Upper lobe of left lung (tissue), 6 donors: ENCODE data around the gene ROCK2. TPM values are rescaled to one million over a fixed set of nuclear protein-coding genes. Genes with fewer than 3 reads are reported as not detected.

Experiments used
- ATAC-seq, 2 donors: fragments of 200-7000 bp; cut with Tn5 transposase; one replicate each; pipeline ENCODE4 v1.9.1; 2022; ENCODE audit warnings: mild to moderate bottlenecking in 2 of 2, moderate library complexity in 2 of 2; ENCODE audit not compliant: low FRiP score in 2 of 2
- DNase-seq, 2 donors: peaks; one replicate each; pipeline ENCODE4 v3.0.0-alpha.2; 2019 to 2020
- H3K27ac ChIP-seq, 4 donors: fragments of 200-600 bp; sonication (generic); one replicate each; pipeline ENCODE4 v1.5.1; 2016 to 2019
- H3K27me3 ChIP-seq, 4 donors: fragments of 200-600 bp; sonication (generic); one replicate each; pipeline ENCODE4 v1.5.1; 2017 to 2019
- H3K36me3 ChIP-seq, 4 donors: fragments of 200-600 bp; sonication (generic); one replicate each; pipeline ENCODE4 v1.5.1; 2016 to 2019
- H3K4me1 ChIP-seq, 4 donors: fragments of 200-600 bp; sonication (generic); one replicate each; pipeline ENCODE4 v1.5.1; 2018 to 2019
- H3K4me3 ChIP-seq, 4 donors: fragments of 200-600 bp; sonication (generic); one replicate each; pipeline ENCODE4 v1.5.1; 2017 to 2019; ENCODE audit warnings: mild to moderate bottlenecking in 2 of 4, moderate library complexity in 1 of 4
- H3K9me3 ChIP-seq, 4 donors: fragments of 200-600 bp; sonication (generic); one replicate each; pipeline ENCODE4 v1.5.1; 2018 to 2019
- EP300 ChIP-seq, 4 donors: sonication (generic); formaldehyde crosslinking; IDR thresholded peaks; one replicate each; pipeline ENCODE4 v1.5.1; 2017; ENCODE audit warnings: antibody characterized with exemption in 4 of 4, control low read depth in 2 of 4
- POLR2A ChIP-seq, 4 donors: fragments of 450-650 bp; IDR thresholded peaks; one replicate each; pipeline ENCODE4 v1.5.1; 2016 to 2017; ENCODE audit warnings: antibody characterized with exemption in 4 of 4, mild to moderate bottlenecking in 2 of 4
- POLR2AphosphoS5 ChIP-seq, 2 donors: sonication (generic); formaldehyde crosslinking; IDR thresholded peaks; one replicate each; pipeline ENCODE4 v1.5.1; 2017; ENCODE audit warnings: antibody characterized with exemption in 2 of 2
- WGBS, 2 donors: methylation state at CpG; one replicate each; pipeline ENCODE4 v1.1.5; 2017 to 2018; 5-methylcytosine and 5-hydroxymethylcytosine counted together
- total RNA-seq, 6 donors: library from RNA; depleted of rRNA in 4 of 6; stranded (reverse); fragments of >200 nt in 4 of 6; gene quantifications; one replicate each; pipeline versions ENCODE4 v1.1.0 to v1.2.1, GENCODE V29; 2016 to 2021
- TF ChIP-seq, protein P1 (sequence below), 6 experiments: fragments of 450-650 bp in 4 of 6; fragments of 200-600 bp in 2 of 6; sonication (generic) in 2 of 6; IDR thresholded peaks; one replicate each; pipeline ENCODE4 v1.5.1; 2016 to 2019; ENCODE audit warnings: antibody characterized with exemption in 6 of 6
- donor health status: DM: no; HTN: no; CAD: no; lungs with moderate emphysema.
- donor health status: DM: no; HTN: yes; CAD: no; lungs with severe emphysema.

Gene ROCK2
- total RNA-seq, 6 donors from 2014 or later, result 37.6 to 99.7 (median 56.2) TPM

DNA sequence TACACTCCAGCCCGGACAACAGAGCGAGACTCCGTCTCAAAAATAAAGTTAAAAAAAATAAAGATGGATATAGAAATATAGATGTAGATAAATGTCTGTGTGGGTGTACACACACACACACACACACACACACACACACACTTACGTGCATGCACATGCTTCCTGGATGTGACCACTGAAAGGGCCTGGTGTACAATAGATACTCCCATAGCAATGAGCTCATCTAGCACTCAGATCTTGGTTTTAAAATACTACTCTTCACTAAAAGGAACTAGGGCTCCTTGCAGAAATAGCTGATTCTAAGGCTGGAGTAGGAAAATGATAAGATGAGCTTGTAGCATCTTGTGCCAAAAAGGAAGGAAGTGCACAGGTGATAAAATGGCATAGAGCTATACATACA lies 39.1 kb downstream of the ROCK2 start:
- Histone ChIP-seq H3K27me3 (no peaks in the 10 kb centered on the region), H3K27ac (no peak overlapping the region), H3K4me3 (no peak overlapping the region), H3K36me3 (no peaks in the 10 kb centered on the region), H3K9me3 (no peaks in the 10 kb centered on the region), H3K4me1 (peaks cover 5 to 32% (median 13%) of the 10 kb centered on the region in 4 donors)
- DNase-seq (no peak), ATAC-seq (peak in 1 of 2 donors; percentile 42)
- no peak for TF ChIP-seq POLR2A (IDR thresholded peaks at IDR 0.05)
- TF ChIP-seq POLR2AphosphoS5 (IDR thresholded peaks at IDR 0.05), result no peak
- TF ChIP-seq, protein P1, sequence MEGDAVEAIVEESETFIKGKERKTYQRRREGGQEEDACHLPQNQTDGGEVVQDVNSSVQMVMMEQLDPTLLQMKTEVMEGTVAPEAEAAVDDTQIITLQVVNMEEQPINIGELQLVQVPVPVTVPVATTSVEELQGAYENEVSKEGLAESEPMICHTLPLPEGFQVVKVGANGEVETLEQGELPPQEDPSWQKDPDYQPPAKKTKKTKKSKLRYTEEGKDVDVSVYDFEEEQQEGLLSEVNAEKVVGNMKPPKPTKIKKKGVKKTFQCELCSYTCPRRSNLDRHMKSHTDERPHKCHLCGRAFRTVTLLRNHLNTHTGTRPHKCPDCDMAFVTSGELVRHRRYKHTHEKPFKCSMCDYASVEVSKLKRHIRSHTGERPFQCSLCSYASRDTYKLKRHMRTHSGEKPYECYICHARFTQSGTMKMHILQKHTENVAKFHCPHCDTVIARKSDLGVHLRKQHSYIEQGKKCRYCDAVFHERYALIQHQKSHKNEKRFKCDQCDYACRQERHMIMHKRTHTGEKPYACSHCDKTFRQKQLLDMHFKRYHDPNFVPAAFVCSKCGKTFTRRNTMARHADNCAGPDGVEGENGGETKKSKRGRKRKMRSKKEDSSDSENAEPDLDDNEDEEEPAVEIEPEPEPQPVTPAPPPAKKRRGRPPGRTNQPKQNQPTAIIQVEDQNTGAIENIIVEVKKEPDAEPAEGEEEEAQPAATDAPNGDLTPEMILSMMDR (IDR thresholded peaks at IDR 0.05), result no peak
- TF ChIP-seq EP300 (IDR thresholded peaks at IDR 0.05), result no peak
- WGBS, 2 donors, result 71 to 94% methylated on average over 4 of the region's 4 CpGs

DNA sequence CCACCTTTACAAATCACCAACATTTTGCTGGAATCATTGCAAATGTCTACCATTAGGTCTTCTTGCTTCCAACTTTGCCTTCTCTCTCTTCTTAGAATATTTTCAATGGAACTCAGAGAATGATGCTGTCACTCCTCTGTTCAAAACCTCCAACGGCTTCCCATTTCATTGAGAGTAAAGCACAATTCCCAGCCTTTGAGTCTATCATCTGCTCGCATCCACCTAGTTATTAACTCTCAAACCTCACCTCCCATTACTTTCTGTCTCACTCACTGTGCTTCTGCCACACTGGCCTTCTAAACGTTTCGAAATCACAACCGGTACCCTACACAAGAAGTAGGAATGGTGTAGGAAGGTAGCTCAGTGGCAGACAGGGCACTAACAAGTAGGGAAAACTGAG lies 40.0 kb downstream of the ROCK2 start:
- no peak for ATAC-seq
- no peaks in the 10 kb centered on the region for H3K36me3 ChIP-seq

DNA sequence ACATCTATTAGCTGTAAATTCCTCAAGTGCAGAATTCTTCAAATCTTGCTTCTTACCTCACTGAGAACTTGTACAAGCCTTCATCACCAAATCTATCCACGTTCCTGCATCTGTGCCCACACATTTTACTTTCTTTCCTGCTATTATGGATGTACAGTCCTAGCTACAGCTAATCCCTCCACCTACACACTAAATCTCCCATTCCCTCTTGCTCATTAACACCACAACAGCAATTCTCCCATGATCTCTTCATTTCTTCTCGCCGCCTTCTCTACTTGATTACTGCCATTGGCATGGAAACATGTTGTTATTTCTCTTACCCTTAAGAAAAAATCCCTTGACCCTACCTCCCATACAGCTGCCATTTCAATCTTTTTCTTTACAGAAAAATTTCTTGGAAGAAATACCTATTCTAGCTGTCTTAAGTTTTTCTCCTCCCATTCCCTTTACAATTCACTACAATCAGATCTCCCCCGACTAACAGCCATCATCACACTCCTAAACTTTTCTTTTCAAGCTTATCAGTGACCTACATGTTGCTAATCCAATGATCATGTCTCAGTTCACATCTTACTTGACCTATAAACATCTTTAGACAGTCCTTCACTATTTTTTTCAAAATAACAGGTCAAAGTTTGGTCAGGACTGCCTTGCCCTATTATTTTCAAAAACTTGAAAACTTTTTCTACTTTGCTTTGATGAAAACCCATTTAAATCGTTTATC lies 41.0 kb downstream of the ROCK2 start:
- TF ChIP-seq POLR2AphosphoS5 (IDR thresholded peaks at IDR 0.05) (no peak), POLR2A (IDR thresholded peaks at IDR 0.05) (no peak), EP300 (IDR thresholded peaks at IDR 0.05) (no peak)
- TF ChIP-seq, protein P1 (IDR thresholded peaks at IDR 0.05), result no peak
- H3K9me3 ChIP-seq, result no peaks in the 10 kb centered on the region
- 86 to 88% methylated on average over 5 of the region's 5 CpGs for WGBS, 2 donors
- no peak overlapping the region for H3K27ac ChIP-seq
- H3K4me3 ChIP-seq, result no peak overlapping the region
- H3K27me3 ChIP-seq, result no peaks in the 10 kb centered on the region
- no peaks in the 10 kb centered on the region for H3K36me3 ChIP-seq
- DNase-seq, result no peak
- ATAC-seq, result no peak
- peaks cover 5 to 23% (median 9%) of the 10 kb centered on the region in 4 donors for H3K4me1 ChIP-seq

More for the DNA sequence above, 40.0 kb downstream of the ROCK2 start:
- Histone ChIP-seq H3K4me3 (no peak overlapping the region), H3K9me3 (no peaks in the 10 kb centered on the region), H3K4me1 (peaks cover 5 to 23% (median 12%) of the 10 kb centered on the region in 4 donors), H3K27me3 (no peaks in the 10 kb centered on the region), H3K27ac (no peak overlapping the region)
- no peak for DNase-seq
- TF ChIP-seq EP300 (IDR thresholded peaks at IDR 0.05), result no peak
- no peak for TF ChIP-seq POLR2AphosphoS5 (IDR thresholded peaks at IDR 0.05)
- TF ChIP-seq POLR2A (IDR thresholded peaks at IDR 0.05), result no peak
- TF ChIP-seq, protein P1 (IDR thresholded peaks at IDR 0.05), result no peak
- 86 to 89% methylated on average over 5 of the region's 5 CpGs for WGBS, 2 donors

DNA sequence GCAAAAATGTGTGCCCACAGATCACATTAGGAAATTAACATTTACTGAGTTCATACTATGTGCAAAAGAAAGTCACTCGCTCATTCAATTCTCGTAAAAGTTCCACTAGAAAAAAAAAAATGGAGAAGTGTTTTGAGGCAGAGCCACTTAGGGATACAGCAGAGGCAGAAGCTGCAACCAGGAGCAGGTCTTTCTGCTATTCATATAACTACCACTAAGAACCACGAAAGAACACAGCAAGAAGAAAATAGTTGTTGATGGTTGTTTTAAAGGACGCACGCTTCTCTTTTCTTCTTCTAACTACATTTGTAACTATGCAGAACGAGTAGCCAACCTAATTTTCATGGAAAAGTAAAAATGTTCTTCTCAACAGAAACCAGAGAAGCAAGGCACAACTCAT lies 45.0 kb downstream of the ROCK2 start:
- no peak overlapping the region for H3K4me3 ChIP-seq
- no peaks in the 10 kb centered on the region for H3K27me3 ChIP-seq
- WGBS, 2 donors, result 83 to 87% methylated on average over 6 of the region's 6 CpGs
- ATAC-seq (no peak), DNase-seq (no peak)
- no peak for TF ChIP-seq POLR2AphosphoS5 (IDR thresholded peaks at IDR 0.05)
- TF ChIP-seq, protein P1 (IDR thresholded peaks at IDR 0.05), result no peak
- TF ChIP-seq POLR2A (IDR thresholded peaks at IDR 0.05), result no peak
- no peak for TF ChIP-seq EP300 (IDR thresholded peaks at IDR 0.05)
- no peaks in the 10 kb centered on the region for H3K9me3 ChIP-seq
- H3K36me3 ChIP-seq, result no peaks in the 10 kb centered on the region
- peaks cover 0 to 7% (median 3%) of the 10 kb centered on the region in 4 donors for H3K4me1 ChIP-seq
- no peak overlapping the region for H3K27ac ChIP-seq

DNA sequence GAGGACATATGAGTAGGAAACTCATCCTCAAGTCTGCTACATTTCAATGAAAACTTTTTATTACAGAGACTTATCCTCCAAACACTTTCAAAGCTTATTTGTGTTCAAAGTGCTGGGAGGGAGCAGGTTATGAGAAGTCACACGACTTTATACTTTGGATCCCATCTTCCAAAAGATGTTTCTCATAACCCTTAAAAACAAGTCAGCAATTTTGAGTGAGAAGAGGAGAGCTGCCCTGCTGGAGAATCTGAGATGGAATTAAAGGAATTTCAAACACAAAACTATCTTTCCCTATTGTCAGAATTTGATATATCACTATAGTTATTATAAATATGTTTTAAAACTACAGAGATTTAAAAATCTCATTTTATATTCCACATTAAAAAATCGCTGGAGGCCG lies 45.8 kb downstream of the ROCK2 start:
- TF ChIP-seq, protein P1 (IDR thresholded peaks at IDR 0.05), result no peak
- TF ChIP-seq POLR2A (IDR thresholded peaks at IDR 0.05) (no peak), EP300 (IDR thresholded peaks at IDR 0.05) (no peak), POLR2AphosphoS5 (IDR thresholded peaks at IDR 0.05) (no peak)
- H3K36me3 ChIP-seq, result no peaks in the 10 kb centered on the region
- no peak overlapping the region for H3K4me3 ChIP-seq
- no peaks in the 10 kb centered on the region for H3K27me3 ChIP-seq
- no peaks in the 10 kb centered on the region for H3K9me3 ChIP-seq
- H3K4me1 ChIP-seq, result peaks cover 0 to 6% (median under 1%) of the 10 kb centered on the region in 4 donors
- DNase-seq (no peak), ATAC-seq (no peak)
- WGBS, 2 donors, result 52 to 65% methylated on average over 3 of the region's 3 CpGs
- H3K27ac ChIP-seq, result no peak overlapping the region
